HG03139 (cell line): Measurements from ENCODE around the gene HECTD4.
"Not testable (repeated sequence)": the region's sequence is repeated elsewhere in the genome, so short reads cannot be mapped to it uniquely, and the experiment has no call there.

ENCODE experiments used
- ATAC-seq: cut with Tn5 transposase; IDR thresholded peaks from one replicate; pipeline ENCODE4 v1.9.1; 2021; ENCODE audit not compliant: unreplicated experiment

The HECTD4 gene

GRCh38 chr12:112354399-112354798 lies 27.8 kb downstream of the HECTD4 start:
- no peak for ATAC-seq

DNA sequence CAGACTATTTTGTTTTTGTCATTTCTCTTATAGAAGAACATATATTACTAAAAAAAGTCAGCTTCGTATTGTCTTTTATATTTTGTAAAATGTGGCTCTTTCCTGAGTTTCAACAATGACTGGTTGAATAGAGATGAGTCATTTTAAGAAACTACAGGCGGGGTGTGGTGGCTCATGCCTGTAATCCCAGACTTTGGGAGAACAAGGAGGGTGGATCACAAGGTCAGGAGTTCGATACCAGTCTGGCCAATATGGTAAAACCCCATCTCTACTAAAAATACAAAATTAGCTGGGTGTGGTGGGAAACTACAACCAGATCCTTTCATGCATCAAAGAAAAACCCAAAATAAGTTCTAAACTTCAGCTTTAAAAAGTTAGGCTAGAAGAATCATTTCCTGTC lies 28.8 kb downstream of the HECTD4 start:
- no peak for ATAC-seq

GRCh38 chr12:112352921-112353320 lies 29.3 kb downstream of the HECTD4 start:
- ATAC-seq, result no peak

DNA sequence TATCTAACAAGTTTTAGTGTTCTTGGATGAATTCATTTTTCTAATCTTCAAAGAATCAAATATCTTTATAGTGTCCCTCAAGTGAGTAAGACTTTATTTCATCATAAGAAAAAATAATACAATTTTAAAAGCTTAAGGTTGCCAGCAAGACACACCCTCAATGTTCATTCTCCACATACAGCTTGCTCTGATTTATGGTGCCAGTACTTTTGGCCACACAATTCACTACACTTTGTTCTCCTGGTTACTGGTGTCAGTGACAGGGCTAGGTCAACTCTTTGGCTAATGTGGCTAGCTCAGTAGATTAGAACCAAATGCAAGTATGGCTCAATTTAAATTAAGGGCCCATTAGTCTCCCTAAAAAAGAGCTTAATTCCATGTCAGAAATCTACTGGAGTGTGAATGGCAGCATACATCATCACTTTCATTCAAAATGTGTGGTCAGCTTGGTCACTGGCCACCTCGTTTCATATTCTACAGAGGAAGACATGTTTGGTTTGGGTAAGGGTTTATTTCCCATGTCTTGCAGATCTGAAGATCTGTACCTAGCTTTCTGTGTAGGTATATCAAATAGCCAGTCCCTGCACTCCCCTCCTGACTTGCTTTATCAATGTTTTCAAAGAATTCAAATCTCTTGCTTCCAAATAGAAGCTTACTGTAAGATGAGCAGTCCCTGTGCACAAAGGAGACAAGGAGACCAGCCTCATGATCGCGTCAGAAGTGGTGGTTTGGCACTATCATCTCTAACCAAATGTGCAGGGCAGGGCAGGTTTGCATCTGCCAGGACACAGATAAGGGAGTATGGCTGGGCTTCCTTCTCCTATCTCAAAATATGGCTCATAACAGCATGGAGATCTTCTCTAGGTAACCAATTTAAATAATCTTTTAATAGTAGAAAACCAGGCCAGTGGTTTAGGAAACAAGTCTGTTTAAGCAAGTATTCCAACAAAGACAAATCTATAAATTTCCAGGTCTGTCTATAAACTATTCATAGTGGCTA lies 31.3 kb downstream of the HECTD4 start:
- no peak for ATAC-seq

DNA sequence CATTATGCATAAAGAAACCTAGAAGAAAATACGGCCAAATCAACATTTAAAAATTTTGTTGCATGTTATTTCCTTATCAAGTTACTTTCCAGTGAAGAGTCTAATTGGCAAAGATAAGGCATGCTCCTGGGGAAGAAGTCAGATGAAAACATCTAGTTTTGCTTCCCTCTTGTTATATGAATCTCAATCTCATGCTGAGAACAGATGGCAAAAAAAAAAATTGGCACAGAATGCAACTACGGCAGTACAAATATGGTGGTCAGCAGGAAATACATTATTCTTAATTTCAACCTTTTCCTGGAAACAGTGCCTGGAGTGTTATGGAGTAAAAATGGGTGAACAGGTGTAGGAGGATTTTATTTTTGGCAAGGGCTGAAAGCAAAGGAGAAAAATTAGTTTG lies 32.8 kb downstream of the HECTD4 start:
- no peak for ATAC-seq

GRCh38 chr12:112348926-112349325 lies 33.3 kb downstream of the HECTD4 start:
- ATAC-seq, result not testable (repeated sequence)

DNA sequence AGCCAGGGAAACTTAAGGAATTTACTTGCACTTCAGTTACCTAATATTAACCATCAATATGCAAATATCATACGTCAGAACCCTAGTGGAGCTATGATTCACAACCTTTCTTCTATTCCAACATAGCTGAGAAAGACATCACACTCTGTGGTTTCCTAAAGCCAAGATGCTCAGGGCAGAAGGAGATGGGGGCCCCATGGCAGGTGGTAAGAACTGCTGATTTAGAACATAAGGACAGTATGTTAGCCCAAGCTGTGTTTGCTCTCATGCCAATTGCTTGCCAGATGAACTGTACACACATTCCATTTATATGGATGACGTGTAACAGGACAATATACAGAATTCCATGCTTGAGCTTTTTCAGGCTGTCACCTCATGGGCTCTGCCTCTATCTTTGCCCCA lies 34.6 kb downstream of the HECTD4 start:
- ATAC-seq, result no peak

DNA sequence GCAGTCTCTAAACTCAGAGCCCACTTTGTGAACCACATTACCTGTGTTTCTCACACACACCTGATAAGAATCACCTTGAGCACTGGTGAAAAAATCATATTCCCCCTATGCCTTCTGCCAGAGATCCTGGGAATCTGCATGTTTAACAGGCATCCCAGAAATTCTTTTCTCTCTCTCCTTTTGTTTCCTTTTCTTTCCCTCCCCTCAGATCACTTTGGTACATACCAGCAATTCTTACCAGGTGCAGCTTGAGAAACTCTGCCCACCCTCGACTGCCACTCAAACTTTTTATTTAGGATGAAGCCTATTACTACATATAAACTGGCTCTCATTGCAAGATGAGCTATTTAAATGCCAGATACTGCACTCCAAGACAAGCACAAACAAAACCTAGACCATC lies 36.0 kb downstream of the HECTD4 start:
- ATAC-seq, result no peak

DNA sequence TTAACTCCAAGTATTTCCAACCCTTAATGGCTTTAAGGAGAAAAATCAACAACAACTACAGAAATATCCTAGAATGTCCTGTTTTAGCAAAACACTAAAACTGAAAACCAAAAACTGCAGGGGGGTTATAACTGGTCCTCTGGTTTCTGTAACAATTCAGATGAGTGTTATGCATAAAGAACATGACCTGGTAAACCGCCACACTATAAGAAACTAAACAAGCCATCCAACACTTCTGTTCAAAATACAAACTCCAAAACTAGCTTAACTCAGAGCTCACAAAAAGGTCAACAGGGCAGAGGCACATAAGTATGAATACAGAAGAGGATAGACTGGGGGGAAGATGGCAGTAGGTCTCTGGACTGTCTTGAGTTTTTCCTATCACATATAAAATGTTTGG lies 38.0 kb downstream of the HECTD4 start:
- ATAC-seq, result no peak

DNA sequence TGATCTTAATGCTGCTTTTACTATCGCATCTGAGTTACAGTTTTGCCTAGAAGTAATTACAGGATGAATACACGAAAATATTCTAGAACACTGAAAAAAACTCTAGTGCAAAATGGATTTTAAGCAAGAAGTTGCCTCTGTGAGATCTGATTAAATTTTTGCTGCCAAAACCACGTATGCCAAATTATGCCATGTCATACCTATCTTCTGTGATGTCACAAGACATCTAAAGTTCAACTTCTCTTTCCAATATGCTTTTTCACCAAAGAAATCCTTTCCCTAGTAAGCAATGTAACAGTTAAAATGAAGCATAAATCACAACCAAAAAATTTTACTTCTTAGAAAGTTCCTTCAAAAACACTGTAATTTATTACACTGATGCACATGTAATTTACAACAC lies 39.6 kb downstream of the HECTD4 start:
- ATAC-seq, result no peak

DNA sequence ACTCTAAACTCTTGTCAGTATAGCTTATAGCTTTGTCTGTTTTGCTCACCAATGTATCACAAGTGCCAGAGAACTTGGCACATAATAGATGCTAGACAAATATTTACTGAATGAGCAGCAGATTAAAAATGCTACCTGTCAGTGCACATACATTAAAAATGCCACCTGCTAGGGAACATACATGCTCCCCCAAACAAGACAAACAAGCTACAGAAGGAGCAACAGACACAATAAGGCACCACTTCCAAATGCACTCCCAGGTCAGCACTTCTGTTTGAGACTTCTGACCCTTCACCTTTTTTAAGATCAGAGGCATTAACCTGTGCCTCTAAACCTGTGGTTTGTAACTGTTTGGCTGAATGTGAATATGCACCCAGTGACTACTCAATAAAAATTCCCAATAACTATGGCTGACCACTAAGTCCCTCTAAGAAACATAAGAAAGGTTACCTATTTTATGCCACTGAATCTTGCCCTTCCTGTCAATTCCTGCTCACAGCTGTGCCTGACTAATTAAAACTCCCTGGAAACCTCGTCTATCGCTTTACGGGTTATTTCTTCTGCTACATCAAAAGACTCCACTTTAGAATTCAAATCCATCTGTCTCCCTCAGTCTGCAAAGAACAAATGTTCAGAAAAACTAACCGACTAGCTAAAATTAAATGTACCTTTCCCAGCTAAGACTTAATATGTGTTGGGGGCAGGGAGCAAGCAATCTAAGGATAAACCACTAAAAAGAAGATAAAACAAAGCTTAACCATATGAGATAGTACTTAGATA lies 41.0 kb downstream of the HECTD4 start:
- no peak for ATAC-seq

DNA sequence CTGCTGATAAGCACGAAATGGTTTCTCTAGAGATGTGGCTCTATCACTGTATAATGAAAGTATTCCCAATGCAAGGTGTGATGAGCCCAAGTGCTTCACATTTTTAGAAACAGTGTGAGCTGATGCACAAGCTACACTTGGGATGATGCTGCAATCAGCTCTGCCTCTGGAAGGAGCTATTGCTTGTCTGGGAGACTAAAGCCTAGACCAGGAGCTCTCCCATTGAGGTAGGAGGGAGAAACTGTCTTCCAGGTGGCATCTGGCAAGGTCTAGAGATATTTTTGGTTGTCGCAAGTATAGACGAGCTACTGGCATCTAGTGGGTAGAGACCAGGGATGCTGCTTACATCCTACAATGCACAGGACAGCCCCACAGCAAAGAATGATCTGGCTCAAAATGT lies 42.0 kb downstream of the HECTD4 start:
- no peak for ATAC-seq

- ATAC-seq, result not testable (repeated sequence)
These were observed 47.2 kb downstream of the HECTD4 start for GRCh38 chr12:112334999-112335398.

GRCh38 chr12:112333019-112333418 lies 49.2 kb downstream of the HECTD4 start:
- ATAC-seq, result no peak

GRCh38 chr12:112331886-112332285 lies 50.3 kb downstream of the HECTD4 start:
- no peak for ATAC-seq

DNA sequence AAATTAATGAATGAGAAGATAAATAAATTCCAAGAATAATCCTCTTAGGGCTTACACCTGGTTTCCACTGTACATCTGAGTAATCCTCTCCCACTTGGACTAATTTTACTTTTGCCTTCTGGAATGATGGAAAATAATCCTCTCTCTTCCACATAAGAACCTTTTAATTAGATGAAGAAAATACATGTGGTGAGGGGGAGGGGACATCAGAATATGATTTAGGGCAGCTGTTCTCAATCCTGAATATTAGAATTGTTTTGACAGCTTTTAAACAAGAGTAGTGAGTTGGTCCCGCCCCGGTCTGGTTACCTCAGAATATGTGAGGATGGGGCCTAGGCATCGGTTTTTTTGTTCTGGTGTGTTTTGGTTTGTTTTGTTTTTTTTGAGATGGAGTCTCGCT lies 51.5 kb downstream of the HECTD4 start:
- no peak for ATAC-seq

DNA sequence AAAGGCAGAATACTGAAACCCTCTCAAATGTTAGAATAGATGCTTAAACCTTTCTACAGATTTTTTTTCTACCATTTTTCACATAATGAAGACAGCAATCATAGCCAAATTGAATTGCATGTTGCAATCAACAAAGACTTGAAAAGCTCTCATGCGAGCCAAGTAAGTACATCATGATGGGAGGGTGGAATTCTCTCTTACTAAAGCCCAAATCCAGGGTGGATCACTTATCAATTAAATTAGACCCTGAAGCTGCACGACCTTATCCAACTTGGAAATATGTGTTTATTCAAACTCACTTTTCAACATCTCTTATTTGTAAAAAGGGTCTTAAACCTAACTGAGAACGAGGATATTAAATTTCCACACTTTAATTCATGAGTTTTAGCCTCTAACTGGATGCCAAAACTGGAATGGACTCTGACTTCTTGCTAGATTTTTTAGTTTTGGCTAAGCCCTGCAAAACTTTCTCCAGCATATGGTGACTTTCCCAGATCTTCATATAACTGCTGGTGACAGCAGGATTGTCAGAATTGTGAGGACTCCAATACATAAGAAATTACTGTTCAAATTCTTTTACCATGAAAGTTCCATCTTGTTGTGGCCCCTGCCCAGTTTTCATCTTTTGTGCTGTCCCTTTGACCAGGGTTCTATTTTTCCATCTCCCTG lies 53.6 kb downstream of the HECTD4 start:
- no peak for ATAC-seq

GRCh38 chr12:112327209-112327938 lies 54.9 kb downstream of the HECTD4 start:
- ATAC-seq, result no peak

GRCh38 chr12:112325622-112326207 lies 56.5 kb downstream of the HECTD4 start:
- no peak for ATAC-seq

DNA sequence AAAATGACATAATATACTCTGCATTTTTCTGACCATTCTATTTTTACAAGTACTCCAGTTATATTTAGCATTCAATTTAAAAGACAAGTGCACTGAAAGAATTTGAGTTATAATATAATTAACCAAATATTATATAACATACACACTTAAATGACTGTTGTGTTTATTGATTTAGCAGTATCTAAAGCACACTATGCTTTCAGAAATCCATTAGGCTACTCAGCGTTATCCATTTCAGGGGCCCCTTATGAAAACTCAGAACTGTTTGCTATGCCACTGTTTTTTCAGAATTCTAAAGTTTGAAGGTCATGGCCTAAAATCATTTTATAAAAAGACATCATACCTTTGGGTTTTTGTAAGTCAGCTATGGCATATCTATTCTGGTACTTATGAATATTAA lies 57.1 kb downstream of the HECTD4 start:
- ATAC-seq, result no peak
